GM19455 (cell line): ENCODE results near the gene LAMTOR4.

Source experiments
- ATAC-seq: cut with Tn5 transposase; IDR thresholded peaks from one replicate; pipeline ENCODE4 v1.9.1; 2021; ENCODE audit not compliant: unreplicated experiment

Gene LAMTOR4

GRCh38 chr7:100152937-100153666 lies 4.4 kb downstream of the LAMTOR4 start:
- ATAC-seq = no peak

GRCh38 chr7:100153708-100154535 lies 5.2 kb downstream of the LAMTOR4 start:
- ATAC-seq = no peak

- no peak for ATAC-seq
Measured at GRCh38 chr7:100154651-100155491, 6.2 kb downstream of the LAMTOR4 start.

- no peak for ATAC-seq
Measured at GRCh38 chr7:100155553-100156317, 7.0 kb downstream of the LAMTOR4 start.

GRCh38 chr7:100156331-100157068 lies 7.8 kb downstream of the LAMTOR4 start:
- no peak for ATAC-seq

GRCh38 chr7:100157069-100157333 lies 8.3 kb downstream of the LAMTOR4 start:
- ATAC-seq = no peak

- no peak for ATAC-seq
Measured at GRCh38 chr7:100157334-100158228, 8.9 kb downstream of the LAMTOR4 start.

GRCh38 chr7:100158229-100159098 lies 9.7 kb downstream of the LAMTOR4 start, which contains the start of gene TRAPPC14:
TSS of gene TRAPPC14 (minus strand) at chr7:100158723. CDS start at chr7:100158499, 224 bp downstream.
- peak; percentile 76 for ATAC-seq

GRCh38 chr7:100159099-100159623 lies 10.4 kb downstream of the LAMTOR4 start:
- no peak for ATAC-seq

GRCh38 chr7:100160067-100160466 lies 11.3 kb downstream of the LAMTOR4 start:
- no peak for ATAC-seq

GRCh38 chr7:100163006-100163531 lies 14.4 kb downstream of the LAMTOR4 start:
- ATAC-seq = no peak

GRCh38 chr7:100163871-100164270 lies 15.2 kb downstream of the LAMTOR4 start:
- ATAC-seq = no peak

GRCh38 chr7:100166317-100166940 lies 17.7 kb downstream of the LAMTOR4 start:
- ATAC-seq = no peak

GRCh38 chr7:100166970-100167911 lies 18.5 kb downstream of the LAMTOR4 start:
- ATAC-seq = no peak

GRCh38 chr7:100167912-100168323 lies 19.2 kb downstream of the LAMTOR4 start:
- ATAC-seq = no peak
